ENCODE results near the gene IL12RB2. TPM values are rescaled to one million over a fixed set of nuclear protein-coding genes. Genes with fewer than 3 reads are reported as not detected.

Gene IL12RB2
- total RNA-seq, 1 donor from 2014 or later, result 0.22 TPM

DNA sequence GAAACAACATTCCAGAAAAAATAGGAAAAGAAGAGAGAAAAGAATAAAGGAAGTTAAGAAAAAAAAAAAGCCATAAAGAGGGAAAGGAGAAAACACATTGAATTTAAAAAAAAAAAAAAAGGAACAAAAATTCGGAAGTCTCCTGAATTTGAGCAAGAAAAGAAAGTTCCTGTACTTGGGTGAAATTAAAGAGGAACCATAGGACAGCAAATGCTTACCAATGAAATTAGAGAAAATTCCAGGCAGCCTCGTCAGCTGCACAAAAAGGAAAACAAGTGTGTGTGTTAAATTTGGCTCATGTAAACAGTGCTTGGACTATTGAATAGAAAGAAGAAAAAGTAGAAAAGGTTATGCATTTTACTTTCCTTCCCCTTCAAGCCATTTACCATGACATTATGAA is 4.9 kb downstream of the IL12RB2 start:
- no peak for DNase-seq (ENCODE audit: low spot score)

DNA sequence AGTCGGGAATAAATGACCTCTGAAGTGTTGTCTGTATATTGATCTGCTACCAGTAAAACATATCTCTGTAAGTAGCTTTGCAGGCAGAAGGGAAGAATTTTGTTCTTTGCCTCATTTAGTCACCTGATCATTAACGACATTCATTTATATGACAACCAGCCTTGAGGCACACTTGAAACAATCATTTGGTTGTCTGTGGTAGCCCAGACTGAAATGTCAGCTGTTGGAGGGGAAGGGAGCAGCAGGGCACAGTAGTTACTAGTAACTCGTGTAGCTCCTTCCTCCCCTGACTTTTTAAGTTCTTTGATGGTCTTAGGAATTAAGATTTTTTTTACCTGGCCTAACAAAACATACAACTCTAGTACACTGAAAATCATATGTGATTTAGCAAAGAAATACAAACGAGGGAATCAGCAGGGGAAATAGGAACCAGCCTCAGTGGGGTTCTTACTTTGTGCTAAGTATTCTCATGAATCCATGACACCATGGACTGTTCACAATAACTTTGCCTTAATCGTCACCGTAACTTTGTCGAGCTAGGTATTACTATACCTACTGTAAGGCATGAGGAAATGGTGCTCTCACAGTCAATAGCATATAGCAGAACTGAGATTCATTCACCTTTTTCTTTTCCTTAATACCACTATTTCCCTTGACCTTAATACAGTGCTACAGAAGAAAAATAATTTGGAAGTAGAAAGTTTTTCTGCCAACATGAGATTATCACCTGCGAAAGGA is 6.4 kb downstream of the IL12RB2 start:
- intact Hi-C loops (cut with DNase I), result no loop called here
- DNase-seq (ENCODE audit: low spot score), result no peak

More for the DNA sequence above, 4.9 kb downstream of the IL12RB2 start:
- intact Hi-C loops (cut with DNase I), result no loop called here

DNA sequence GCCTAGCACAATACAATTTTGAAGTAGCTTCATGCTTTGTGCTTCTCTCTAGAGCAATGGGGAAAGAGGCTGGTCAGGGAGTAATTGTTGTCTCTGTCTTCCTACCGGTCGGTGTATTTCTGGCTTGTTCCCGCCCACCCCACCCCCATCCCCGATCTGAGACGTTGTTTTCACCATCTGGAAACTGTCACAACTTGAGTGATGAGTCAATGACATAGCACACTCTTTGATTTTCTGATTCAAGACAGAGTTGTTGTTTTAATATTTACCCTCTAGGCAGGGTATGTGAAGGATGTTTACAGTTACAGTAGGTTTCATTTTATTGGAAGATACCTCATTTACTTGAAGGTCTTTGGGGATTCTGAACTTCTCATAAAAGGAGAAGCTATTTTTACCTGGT is 7.0 kb downstream of the IL12RB2 start:
- no peak for DNase-seq (ENCODE audit: low spot score)
- intact Hi-C loops (cut with DNase I), result no loop called here

DNA sequence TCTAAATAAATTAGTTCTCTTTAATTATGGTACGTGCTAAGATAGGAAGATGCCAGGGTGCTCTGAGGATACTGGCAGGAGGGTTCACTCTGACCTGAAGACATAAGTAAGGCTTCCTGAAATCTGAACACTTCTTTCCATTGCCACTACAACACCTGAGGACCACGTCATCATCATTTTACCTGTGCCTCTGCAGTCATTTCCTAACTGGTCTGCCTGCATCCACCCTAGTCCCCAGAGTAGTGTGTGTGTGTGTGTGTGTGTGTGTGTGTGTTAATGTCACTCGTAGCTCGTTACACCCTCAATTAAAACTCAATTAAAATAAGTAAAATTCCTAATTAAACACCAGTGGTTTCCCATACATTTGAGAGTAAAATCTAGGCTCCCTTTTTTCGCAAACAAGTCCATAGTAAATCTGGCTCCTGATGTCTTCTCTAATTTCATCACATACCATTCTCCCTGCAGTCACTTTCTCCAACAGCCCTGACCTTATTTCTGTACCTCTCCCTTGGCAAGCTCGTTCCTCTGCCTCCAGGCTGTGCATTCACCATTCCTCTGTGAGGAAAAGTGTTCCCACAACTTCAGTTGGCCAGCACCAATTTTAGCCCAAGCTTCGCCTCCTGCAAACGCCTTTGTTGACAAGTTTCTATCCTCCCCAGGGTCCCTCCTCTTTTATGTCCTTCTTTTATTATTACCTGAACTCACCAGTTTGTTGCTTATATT is 8.7 kb downstream of the IL12RB2 start:
- intact Hi-C loops (cut with DNase I), result no loop called here
- DNase-seq (ENCODE audit: low spot score), result no peak

DNA sequence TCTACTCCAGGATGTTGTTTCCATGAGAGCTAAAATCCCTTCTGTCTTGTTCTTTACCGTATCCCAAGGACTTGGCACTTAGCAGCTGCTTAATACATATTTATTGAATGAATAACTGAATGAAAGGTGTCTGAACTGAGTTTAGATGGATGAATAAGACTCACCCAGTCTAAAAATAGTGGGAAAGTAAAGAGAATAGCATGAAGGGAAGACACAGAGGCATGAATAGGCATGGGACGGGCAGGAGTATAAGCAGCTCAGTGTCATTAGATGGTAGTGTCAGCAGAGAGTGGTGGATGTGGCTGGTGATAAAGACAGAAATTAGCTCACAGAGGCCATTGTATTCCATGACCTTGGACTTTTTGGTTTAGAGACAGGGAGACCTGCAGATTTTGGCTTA is 9.2 kb downstream of the IL12RB2 start:
- intact Hi-C loops (cut with DNase I), result no loop called here
- DNase-seq (ENCODE audit: low spot score), result no peak

DNA sequence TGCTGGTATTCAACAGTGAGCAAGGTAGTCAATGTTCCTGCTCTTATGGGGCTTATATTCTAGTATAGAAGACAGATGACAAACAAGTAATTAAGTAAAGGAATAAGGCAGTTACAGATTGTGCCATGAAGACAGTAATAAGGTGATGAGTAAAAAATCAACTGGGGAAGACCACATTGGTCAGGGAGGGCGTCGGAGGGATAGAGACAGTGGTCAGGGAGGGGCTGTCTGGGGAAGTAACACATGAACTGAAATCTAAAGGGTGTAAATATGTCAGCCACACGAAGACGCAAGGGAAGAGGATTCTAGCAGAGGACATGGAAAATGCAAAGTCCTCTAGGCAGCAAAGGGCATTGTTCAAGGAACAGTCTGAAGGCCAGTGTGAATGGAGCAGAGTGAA is 10.1 kb downstream of the IL12RB2 start:
- DNase-seq (ENCODE audit: low spot score), result no peak
- intact Hi-C loops (cut with DNase I), result no loop called here

DNA sequence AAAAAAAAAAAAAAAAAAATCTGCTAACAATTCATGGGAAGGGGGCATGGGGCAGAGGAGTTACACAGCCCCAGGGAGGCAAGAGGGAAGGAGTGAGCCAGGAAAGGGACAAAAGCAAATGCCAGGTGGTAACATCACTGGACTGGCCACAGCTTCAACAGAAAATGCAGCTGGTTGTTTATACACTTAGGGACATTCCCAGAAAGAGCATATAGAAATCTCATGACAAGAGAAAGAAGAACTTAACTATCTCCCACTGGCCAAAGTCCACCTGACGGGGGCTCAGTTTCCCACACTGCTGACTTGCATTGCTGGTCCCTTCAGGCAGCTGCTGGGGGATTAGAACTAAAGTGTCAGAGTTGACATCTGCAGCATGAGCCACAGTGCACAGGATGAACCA is 14.8 kb downstream of the IL12RB2 start:
- intact Hi-C loops (cut with DNase I), result no loop called here
- DNase-seq (ENCODE audit: low spot score), result no peak

DNA sequence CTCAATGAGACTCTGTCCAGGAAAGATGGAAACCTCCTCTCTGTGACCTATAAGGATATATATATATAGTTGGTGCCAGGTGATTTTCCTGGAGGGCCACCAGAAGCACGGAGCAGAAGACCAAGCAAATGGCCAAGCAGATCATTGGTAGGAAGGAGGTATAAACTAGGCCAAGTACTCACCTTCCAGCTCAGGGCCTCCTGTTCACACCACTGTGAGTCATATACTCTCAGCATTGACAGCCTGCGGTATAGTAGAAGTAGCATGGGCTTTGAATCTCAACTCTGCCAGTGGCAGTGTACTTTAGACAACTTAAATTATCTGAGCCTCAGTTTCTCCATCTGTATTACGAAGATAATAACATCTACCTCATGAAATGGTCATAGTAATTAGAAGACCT is 15.4 kb downstream of the IL12RB2 start:
- DNase-seq (ENCODE audit: low spot score), result no peak
- intact Hi-C loops (cut with DNase I), result no loop called here

DNA sequence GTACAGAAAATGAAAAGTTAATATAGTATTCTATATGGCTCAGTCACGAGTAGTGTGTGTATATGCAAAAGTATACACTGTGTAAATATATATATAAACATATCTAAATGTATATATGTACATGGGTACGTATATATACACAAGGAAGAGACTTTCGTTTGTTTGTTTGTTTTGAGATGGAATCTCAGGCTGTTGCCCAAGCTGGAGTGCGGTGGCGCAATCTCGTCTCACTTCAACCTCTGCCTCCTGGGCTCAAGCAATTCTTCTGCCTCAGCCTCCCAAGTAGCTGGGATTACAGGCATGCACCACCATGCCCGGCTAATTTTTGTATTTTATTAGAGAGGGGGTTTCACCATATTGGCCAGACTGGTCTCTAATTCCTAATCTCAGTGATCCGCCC is 16.4 kb downstream of the IL12RB2 start:
- intact Hi-C loops (cut with DNase I), result no loop called here
- no peak for DNase-seq (ENCODE audit: low spot score)

DNA sequence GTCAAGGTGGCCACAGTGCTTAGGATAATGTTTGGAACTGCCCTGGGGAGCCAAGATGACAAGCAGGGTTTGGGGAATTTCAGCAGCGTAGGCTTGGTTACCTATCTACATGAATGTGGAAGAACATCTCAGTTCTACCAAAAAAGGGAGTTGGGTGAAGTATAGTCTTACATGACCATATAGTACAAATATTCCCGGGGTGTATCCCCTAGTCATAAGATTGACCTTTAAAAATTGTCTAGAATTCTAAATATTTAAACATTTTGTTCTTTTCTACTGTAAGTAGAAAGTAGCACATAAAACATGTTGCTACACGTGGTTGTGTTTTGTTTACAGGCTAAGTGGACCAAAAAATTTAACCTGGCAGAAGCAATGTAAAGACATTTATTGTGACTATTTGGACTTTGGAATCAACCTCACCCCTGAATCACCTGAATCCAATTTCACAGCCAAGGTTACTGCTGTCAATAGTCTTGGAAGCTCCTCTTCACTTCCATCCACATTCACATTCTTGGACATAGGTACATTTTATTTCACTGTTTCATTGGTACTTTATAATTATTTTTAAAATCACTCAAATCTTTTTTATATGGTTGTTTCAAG is 20.3 kb downstream of the IL12RB2 start:
- intact Hi-C loops (cut with DNase I), result no loop called here
- no peak for DNase-seq (ENCODE audit: low spot score)

DNA sequence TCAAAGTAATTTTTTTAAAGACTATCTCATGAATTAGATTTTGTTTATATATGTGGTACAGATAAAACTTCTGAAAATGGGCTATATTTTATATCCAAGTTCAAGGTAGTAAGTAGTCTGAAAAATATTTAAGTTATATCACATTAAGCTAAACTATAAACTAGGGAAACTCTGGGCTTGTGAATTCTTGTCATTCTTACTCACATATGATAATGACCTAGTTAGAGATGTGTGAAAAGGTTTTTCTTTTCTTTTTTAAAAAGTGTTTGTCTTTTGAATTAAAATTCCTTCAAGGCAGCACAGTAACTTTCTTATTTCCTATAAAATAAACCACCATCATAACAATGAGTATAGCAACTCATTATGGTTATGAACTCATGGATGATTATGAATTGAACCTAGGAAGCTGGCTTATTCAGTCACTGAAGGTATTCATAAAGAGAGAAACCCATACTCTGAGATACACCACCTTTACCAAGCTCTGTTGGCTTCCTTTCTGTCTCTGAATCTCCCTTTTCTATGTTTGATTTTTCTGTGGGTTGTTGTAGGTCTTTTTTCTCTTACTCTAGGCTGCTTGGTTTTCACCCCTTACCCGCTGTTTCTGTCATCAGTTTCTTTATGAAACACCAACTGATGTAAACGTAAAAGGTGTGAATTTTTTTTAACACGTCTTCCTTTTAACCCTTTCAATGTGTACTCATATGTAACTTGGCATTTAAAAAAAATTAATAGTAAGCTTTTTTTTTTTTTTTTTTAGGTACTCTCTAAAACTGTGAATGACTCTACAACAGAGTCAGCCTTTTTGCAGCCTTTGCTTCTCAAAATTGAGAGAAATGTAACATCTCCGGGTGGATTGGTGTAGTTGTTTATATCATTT is 25.2 kb downstream of the IL12RB2 start:
- DNase-seq (ENCODE audit: low spot score), result no peak
- intact Hi-C loops (cut with DNase I), result no loop called here

DNA sequence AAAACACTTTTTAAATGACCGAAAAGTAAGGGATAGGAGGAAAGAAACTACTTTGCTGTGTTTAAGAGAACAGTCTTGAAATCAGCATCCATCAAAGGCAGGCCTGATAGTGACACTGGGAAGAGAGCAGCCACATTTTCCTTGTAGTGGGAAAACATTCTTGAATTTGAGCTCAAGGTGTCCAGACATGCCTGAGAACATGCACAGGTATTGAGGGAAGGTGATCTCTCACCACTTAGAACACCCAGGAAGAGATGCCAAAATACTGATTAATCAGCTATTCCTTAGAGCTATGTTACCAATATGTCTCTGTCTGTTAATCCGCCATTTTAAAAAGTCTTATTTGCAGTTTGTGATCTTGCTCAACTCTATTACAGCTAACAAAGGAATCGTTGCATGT is 25.9 kb downstream of the IL12RB2 start:
- no peak for DNase-seq (ENCODE audit: low spot score)
- intact Hi-C loops (cut with DNase I), result no loop called here

DNA sequence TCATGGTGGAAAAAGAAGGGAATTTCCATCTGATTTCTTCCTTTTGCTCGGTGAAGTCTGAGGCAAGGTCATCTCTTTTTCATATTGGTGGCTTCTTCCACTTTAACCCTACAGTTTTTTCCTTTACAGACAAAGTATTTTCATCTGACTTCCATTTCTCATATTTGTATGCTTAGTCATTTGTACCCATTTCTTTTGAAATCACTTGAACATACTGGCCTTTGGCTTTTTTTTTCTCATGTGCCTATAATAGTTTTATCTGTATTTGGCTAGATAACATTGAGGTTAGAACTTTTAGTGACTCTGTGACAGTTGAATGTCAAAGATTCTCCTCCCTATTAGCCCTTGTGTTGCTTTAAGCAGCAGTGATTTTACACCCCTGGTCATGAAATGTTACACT is 27.7 kb downstream of the IL12RB2 start:
- DNase-seq (ENCODE audit: low spot score), result no peak
- intact Hi-C loops (cut with DNase I), result no loop called here

DNA sequence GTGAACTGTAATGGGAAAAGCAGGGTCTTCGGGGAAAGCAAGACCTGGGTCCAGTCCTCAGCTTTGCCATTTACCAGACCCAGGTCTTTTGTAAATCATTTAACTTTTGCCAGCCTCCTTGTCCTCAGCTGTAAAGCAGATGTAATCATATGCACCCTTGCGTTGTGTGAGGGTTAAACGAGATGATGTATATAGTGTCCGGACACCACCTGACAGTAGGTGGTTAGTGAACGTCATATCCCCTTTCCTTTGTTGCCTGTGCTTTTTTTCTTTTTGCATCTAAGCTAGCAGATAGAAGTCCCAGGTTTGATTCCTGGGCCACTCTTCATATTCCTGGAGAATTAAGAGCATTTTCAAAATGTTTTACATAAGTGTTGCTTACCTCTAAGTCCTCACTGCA is 28.5 kb downstream of the IL12RB2 start:
- intact Hi-C loops (cut with DNase I), result no loop called here
- no peak for DNase-seq (ENCODE audit: low spot score)

DNA sequence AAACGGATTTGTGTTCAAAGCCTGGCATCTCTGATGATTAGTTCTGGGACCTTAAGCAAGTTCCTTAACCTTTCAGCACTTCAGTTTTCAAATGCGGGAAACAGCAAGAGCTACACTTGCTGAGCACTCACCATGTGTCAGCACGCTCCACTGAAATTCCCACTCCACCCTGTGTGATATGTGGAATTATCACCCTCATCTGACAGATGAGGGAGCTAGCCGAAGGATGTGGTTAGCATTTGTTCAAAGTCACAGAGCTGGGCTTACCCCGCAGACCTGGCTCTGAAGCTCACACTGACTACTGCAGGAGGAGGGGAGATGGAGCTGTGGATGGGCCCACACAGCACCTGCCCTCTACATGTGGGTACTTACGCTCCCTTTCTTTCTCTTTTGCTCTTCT is 29.1 kb downstream of the IL12RB2 start:
- intact Hi-C loops (cut with DNase I), result no loop called here
- DNase-seq (ENCODE audit: low spot score), result no peak

DNA sequence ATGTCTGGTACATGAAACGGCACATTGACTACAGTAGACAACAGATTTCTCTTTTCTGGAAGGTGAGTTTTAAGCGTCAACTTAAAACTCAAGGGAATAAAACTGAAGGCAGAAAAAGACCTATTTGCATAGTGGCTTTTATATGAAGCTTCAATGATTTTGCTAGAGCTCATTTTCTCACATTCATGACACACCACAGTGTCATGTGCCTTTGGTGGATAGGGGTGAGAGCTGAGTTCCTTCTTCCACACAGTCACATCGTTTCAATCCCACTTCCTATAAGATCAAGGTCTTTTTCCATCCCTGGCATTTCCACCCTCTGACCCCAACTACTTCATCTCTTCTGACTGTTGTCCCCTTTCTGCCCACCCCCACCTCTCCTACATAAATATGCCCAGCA is 31.0 kb downstream of the IL12RB2 start:
- DNase-seq (ENCODE audit: low spot score), result no peak
- intact Hi-C loops (cut with DNase I), result no loop called here

DNA sequence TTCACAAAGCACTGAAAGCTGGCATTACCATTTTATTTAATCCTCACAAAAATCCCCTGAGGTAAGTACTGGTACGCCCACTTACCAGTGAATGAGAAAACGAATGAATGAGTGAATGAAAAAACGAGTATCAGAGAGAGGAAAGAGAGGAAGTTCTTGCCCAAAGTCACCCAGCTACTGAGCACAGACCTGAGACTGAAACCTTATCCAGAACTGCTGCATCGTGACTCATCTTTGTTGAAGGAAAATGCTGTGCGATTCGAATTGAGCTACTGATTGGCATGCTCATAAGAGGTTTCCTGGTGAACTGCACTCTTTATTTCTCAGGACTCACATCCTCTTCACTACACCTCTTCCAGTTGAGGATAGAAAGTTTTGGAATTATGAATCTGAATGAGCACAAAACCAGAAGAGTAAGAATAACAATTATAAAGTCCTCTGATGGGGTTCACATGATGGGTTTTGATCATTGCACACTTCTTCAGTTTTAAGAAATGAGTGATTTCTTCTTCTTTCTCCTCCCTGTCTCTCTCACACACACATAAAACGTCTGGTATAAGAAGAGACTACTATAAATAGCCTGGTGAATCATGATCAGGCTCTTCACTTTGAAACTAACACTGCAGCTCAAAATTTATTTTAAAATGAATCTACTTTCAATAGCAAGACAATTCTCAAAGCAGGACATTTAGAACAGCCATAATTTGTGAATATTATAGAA is 32.1 kb downstream of the IL12RB2 start:
- DNase-seq (ENCODE audit: low spot score), result no peak
- intact Hi-C loops (cut with DNase I), result no loop called here

DNA sequence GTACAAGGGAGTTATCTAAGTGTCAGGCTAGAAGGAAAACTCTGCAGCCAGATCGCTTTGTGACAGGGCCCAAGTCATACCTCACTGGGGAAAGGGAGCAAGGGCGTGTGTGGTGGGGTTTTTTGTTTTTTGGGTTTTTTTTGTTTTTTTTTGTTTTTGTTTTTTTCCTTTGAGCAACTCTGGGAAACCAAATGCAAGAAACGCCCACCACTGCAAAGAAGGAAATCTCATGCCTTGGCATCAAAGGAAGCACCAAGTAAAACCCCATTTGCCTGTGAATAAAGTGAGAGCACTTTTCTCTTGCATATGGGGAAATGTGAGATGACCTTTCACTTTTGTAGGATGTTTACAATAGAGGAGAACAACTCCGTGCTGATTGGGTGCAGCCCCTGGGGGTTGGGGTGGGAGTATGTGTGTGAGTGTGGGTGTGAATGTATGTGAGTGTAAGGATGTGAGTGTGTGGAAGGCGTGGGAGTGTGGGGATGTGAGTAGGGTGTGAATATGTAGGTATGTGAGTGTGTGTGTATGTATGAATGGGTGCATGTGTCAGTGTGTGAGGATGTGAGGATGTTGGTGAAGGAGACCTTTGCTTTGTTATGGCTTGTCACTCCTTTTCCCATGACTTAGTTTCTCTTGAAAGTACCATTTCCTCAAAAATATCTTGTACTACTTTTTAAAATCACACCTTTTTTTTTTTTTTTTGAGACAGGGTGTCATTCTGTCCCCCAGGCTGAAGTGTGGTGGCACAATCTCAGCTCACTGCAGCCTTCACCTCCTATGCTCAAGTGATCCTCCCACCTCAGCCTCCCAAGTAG is 34.6 kb downstream of the IL12RB2 start:
- no peak for DNase-seq (ENCODE audit: low spot score)

DNA sequence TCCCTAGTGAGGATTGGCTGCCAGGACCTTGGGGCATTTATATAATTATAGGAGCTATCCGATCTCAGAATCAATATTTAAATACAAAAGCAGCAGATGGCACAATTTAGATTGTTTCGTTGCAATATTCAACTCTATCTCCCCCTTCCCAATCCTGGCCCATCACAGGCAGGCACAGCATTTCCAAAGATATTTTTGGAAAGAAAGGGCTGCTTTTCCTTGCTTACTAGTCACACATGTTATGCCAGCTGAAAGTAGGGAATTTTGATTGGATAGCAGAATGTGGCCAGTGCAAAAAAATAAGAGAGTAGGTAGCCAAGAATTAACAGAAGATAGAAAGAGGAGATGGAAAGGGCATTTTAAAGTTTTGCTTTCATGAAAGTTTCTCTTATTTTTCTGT is 37.9 kb downstream of the IL12RB2 start:
- DNase-seq (ENCODE audit: low spot score), result no peak
- intact Hi-C loops (cut with DNase I), result no loop called here

More for the DNA sequence above, 34.6 kb downstream of the IL12RB2 start:
- intact Hi-C loops (cut with DNase I), result no loop called here

Measured in cardiac septum (tissue), 1 donor.